ENCODE measurements around the gene RTN4RL2.

The RTN4RL2 gene

GRCh38 chr11:57456960-57457642, 3.2 kb upstream of the RTN4RL2 start:
- in situ Hi-C loops (cut with MboI; ENCODE audit: low pct_unique_long_range_greater_than_20kb, low sequenced_read_pairs, unreplicated experiment): no loop called here
- peak; percentile 86 for DNase-seq (ENCODE audit: low spot score)
- peak; percentile 99 for TF ChIP-seq CTCF (IDR thresholded peaks at IDR 0.05; ENCODE audit: extremely low read depth, insufficient read depth, missing control alignments)

- no peak for TF ChIP-seq CTCF (IDR thresholded peaks at IDR 0.05; ENCODE audit: extremely low read depth, insufficient read depth, missing control alignments)
- no peak for DNase-seq (ENCODE audit: low spot score)
- in situ Hi-C loops (cut with MboI; ENCODE audit: low pct_unique_long_range_greater_than_20kb, low sequenced_read_pairs, unreplicated experiment): no loop called here
Observed at GRCh38 chr11:57457643-57458023, 2.7 kb upstream of the RTN4RL2 start.

GRCh38 chr11:57458060-57458409, 2.3 kb upstream of the RTN4RL2 start:
- DNase-seq (ENCODE audit: low spot score): no peak
- TF ChIP-seq CTCF (IDR thresholded peaks at IDR 0.05; ENCODE audit: extremely low read depth, insufficient read depth, missing control alignments): no peak
- in situ Hi-C loops (cut with MboI; ENCODE audit: low pct_unique_long_range_greater_than_20kb, low sequenced_read_pairs, unreplicated experiment): no loop called here

- TF ChIP-seq CTCF (IDR thresholded peaks at IDR 0.05; ENCODE audit: extremely low read depth, insufficient read depth, missing control alignments): peak; percentile 74
- no peak for DNase-seq (ENCODE audit: low spot score)
- in situ Hi-C loops (cut with MboI; ENCODE audit: low pct_unique_long_range_greater_than_20kb, low sequenced_read_pairs, unreplicated experiment): no loop called here
Observed at GRCh38 chr11:57458410-57459163, 1.7 kb upstream of the RTN4RL2 start.

- no peak for DNase-seq (ENCODE audit: low spot score)
- in situ Hi-C loops (cut with MboI; ENCODE audit: low pct_unique_long_range_greater_than_20kb, low sequenced_read_pairs, unreplicated experiment): no loop called here
- no peak for TF ChIP-seq CTCF (IDR thresholded peaks at IDR 0.05; ENCODE audit: extremely low read depth, insufficient read depth, missing control alignments)
Observed at GRCh38 chr11:57459164-57460021, 935 bp upstream of the RTN4RL2 start.

All from GM13977 (cell line).